MM.1S (cell line): ENCODE results near the gene STAG1.

Experiments
- DNase-seq: peaks from one replicate; pipeline ENCODE4 v3.0.0-alpha.2; 2015
- H2AFZ ChIP-seq: fragments of 300-600 bp; sonication (generic); 2 replicates; pipeline ENCODE4 v1.6.0; 2016; ENCODE audit warnings: antibody characterized with exemption, low read length
- H3F3A ChIP-seq: fragments of 300-600 bp; sonication (generic); 2 replicates; pipeline ENCODE4 v1.6.1; 2016; ENCODE audit warnings: mild to moderate bottlenecking, antibody characterized with exemption, low read length, moderate library complexity, mixed read lengths; ENCODE audit not compliant: insufficient read depth
- H3K27ac ChIP-seq: fragments of 300-600 bp; sonication (generic); 2 replicates; pipeline ENCODE4 v1.5.1; 2016; ENCODE audit warnings: mild to moderate bottlenecking, low read length
- H3K27me3 ChIP-seq: fragments of 300-600 bp; sonication (generic); replicated peaks from 2 replicates; pipeline ENCODE4 v1.6.0; 2016; ENCODE audit warnings: low read length; ENCODE audit not compliant: insufficient read depth
- H3K36me3 ChIP-seq: fragments of 300-600 bp; sonication (generic); replicated peaks from 2 replicates; pipeline ENCODE4 v1.6.1; 2016; ENCODE audit warnings: mild to moderate bottlenecking, low read length, mixed read lengths; ENCODE audit not compliant: insufficient read depth
- H3K4me1 ChIP-seq: fragments of 300-600 bp; sonication (generic); 2 replicates; pipeline ENCODE4 v1.6.1; 2016; ENCODE audit warnings: low read length, mixed read lengths
- H3K4me2 ChIP-seq: fragments of 300-600 bp; sonication (generic); 2 replicates; pipeline ENCODE4 v1.6.0; 2016; ENCODE audit warnings: low read depth, low read length
- H3K4me3 ChIP-seq: fragments of 300-600 bp; sonication (generic); 2 replicates; pipeline ENCODE4 v1.5.1; 2016; ENCODE audit warnings: low read length, mixed read lengths
- H3K79me2 ChIP-seq: fragments of 300-600 bp; sonication (generic); 2 replicates; pipeline ENCODE4 v1.6.1; 2016; ENCODE audit warnings: mixed run types, low read length, mixed read lengths
- H3K9ac ChIP-seq: fragments of 300-600 bp; sonication (generic); 2 replicates; pipeline ENCODE4 v1.6.1; 2016; ENCODE audit warnings: low read length, mixed read lengths
- H3K9me2 ChIP-seq: fragments of 300-600 bp; sonication (generic); replicated peaks from 2 replicates; pipeline ENCODE4 v1.6.1; 2016; ENCODE audit warnings: mild to moderate bottlenecking, low read length, mixed read lengths; ENCODE audit not compliant: insufficient read depth
- H3K9me3 ChIP-seq: fragments of 300-600 bp; sonication (generic); replicated peaks from 2 replicates; pipeline ENCODE4 v1.6.1; 2016; ENCODE audit warnings: mild to moderate bottlenecking, low read length, mixed read lengths; ENCODE audit not compliant: insufficient read depth
- H4K20me1 ChIP-seq: fragments of 300-600 bp; sonication (generic); 2 replicates; pipeline ENCODE4 v1.6.1; 2016; ENCODE audit warnings: mild to moderate bottlenecking, low read length, moderate library complexity, mixed read lengths; ENCODE audit not compliant: insufficient read depth
- EZH2 ChIP-seq: fragments of 300-600 bp; sonication (generic); optimal IDR thresholded peaks from 2 replicates; pipeline ENCODE3; 2017; ENCODE audit warnings: low read depth, mild to moderate bottlenecking, antibody characterized with exemption, low read length, mixed read lengths
- EZH2phosphoT487 ChIP-seq: fragments of 300-600 bp; sonication (generic); IDR thresholded peaks from 2 replicates; pipeline ENCODE4 v1.6.1; 2018; ENCODE audit warnings: antibody characterized with exemption, low read length
- TF ChIP-seq, protein P1 (sequence below): fragments of 300-600 bp; sonication (generic); IDR thresholded peaks from 2 replicates; pipeline ENCODE4 v1.5.1; 2016; ENCODE audit warnings: antibody characterized with exemption, low read length, mixed read lengths

The STAG1 gene

DNA sequence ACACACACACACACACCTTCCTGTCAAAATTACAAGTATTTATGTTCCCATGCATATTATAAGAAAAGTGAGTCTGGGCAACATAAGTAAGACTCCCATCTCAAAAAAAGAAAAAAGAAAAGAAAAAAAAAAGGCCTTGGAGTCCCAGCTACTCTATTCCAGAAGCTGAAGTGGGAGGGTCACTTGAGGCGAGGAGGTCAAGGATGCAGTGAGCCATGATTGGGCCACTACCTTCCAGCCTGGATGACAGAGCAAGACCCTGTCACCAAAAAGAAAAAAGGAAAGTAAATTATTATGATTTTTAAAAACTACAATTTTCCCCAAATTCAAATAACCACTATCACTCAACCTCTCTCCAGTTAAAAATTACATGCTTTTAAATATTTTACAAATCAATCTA lies 113.1 kb downstream of the STAG1 start:
- Histone ChIP-seq H4K20me1 (peaks cover 9% of the 10 kb centered on the region; the same call in 1 of the 2 replicates), H3K79me2 (peaks cover 98% of the 10 kb centered on the region), H3F3A (no peaks in the 10 kb centered on the region), H3K9ac (no peak overlapping the region), H3K36me3 (no peaks in the 10 kb centered on the region), H3K4me2 (no peak overlapping the region), H3K4me1 (no peaks in the 10 kb centered on the region), H2AFZ (no peak overlapping the region), H3K27me3 (no peaks in the 10 kb centered on the region), H3K27ac (no peak overlapping the region), H3K4me3 (no peak overlapping the region), H3K9me2 (no peaks in the 10 kb centered on the region), H3K9me3 (no peaks in the 10 kb centered on the region)
- no peak for TF ChIP-seq EZH2
- no peak for TF ChIP-seq EZH2phosphoT487
- DNase-seq: no peak

- Histone ChIP-seq H3K4me2 (no peak overlapping the region), H3F3A (no peaks in the 10 kb centered on the region)
- no peak for DNase-seq
Observed at GRCh38 chr3:136637176-136637575, 115.0 kb downstream of the STAG1 start.

DNA sequence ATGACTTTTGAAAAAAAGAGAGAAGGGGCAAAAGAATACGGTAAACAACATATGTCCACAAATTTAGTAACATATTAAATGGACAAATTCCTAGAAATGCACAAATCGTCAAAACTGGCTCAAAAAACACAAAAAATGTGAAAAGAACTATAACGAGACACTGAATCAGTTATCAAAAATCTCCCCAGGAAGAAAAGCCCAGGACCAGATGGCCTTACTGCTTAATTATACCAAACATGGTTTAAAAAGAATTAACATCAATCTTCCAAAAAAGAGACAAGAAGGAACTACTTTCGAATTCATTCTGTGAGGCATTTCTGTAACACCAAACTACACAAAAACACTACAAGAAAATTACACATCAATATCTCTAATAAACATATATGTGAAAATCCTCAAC lies 117.4 kb downstream of the STAG1 start:
- H3K79me2 ChIP-seq: peaks cover 96% of the 10 kb centered on the region
- no peaks in the 10 kb centered on the region for H3K27me3 ChIP-seq
- no peak overlapping the region for H3K4me2 ChIP-seq
- H3K9me3 ChIP-seq: no peaks in the 10 kb centered on the region
- no peaks in the 10 kb centered on the region for H3K9me2 ChIP-seq
- no peaks in the 10 kb centered on the region for H3K4me1 ChIP-seq
- no peak for TF ChIP-seq EZH2
- TF ChIP-seq EZH2phosphoT487: no peak
- TF ChIP-seq, protein P1, sequence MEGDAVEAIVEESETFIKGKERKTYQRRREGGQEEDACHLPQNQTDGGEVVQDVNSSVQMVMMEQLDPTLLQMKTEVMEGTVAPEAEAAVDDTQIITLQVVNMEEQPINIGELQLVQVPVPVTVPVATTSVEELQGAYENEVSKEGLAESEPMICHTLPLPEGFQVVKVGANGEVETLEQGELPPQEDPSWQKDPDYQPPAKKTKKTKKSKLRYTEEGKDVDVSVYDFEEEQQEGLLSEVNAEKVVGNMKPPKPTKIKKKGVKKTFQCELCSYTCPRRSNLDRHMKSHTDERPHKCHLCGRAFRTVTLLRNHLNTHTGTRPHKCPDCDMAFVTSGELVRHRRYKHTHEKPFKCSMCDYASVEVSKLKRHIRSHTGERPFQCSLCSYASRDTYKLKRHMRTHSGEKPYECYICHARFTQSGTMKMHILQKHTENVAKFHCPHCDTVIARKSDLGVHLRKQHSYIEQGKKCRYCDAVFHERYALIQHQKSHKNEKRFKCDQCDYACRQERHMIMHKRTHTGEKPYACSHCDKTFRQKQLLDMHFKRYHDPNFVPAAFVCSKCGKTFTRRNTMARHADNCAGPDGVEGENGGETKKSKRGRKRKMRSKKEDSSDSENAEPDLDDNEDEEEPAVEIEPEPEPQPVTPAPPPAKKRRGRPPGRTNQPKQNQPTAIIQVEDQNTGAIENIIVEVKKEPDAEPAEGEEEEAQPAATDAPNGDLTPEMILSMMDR: no peak
- H3K9ac ChIP-seq: no peak overlapping the region
- H2AFZ ChIP-seq: no peak overlapping the region
- peaks cover 9% of the 10 kb centered on the region; the same call in 1 of the 2 replicates for H4K20me1 ChIP-seq
- no peak for DNase-seq
- H3K36me3 ChIP-seq: 0 out of 2 replicates have a peak, but pooled peaks cover 3% of the 10 kb centered on the region
- H3F3A ChIP-seq: no peaks in the 10 kb centered on the region
- no peak overlapping the region for H3K4me3 ChIP-seq
- no peak overlapping the region for H3K27ac ChIP-seq

More at GRCh38 chr3:136637176-136637575, 115.0 kb downstream of the STAG1 start:
- H3K4me3 ChIP-seq: no peak overlapping the region
- no peak overlapping the region for H3K9ac ChIP-seq
- H3K36me3 ChIP-seq: no peaks in the 10 kb centered on the region
- H3K9me2 ChIP-seq: no peaks in the 10 kb centered on the region
- TF ChIP-seq EZH2phosphoT487: no peak
- TF ChIP-seq, protein P1: no peak
- no peak for TF ChIP-seq EZH2
- peaks cover 95% of the 10 kb centered on the region for H3K79me2 ChIP-seq
- peaks cover 9% of the 10 kb centered on the region; the same call in 1 of the 2 replicates for H4K20me1 ChIP-seq
- H3K9me3 ChIP-seq: no peaks in the 10 kb centered on the region
- no peak overlapping the region for H3K27ac ChIP-seq
- no peaks in the 10 kb centered on the region for H3K27me3 ChIP-seq
- H3K4me1 ChIP-seq: no peaks in the 10 kb centered on the region
- no peak overlapping the region for H2AFZ ChIP-seq

GRCh38 chr3:136632625-136633081 lies 119.5 kb downstream of the STAG1 start:
- no peak overlapping the region for H3K27ac ChIP-seq
- H3K9ac ChIP-seq: no peak overlapping the region
- TF ChIP-seq EZH2phosphoT487 (no peak), EZH2 (no peak)
- TF ChIP-seq, protein P1: no peak
- H3K36me3 ChIP-seq: 0 out of 2 replicates have a peak, but pooled peaks cover 3% of the 10 kb centered on the region
- DNase-seq: no peak
- H3K9me2 ChIP-seq: no peaks in the 10 kb centered on the region
- no peaks in the 10 kb centered on the region for H3F3A ChIP-seq
- no peaks in the 10 kb centered on the region for H3K27me3 ChIP-seq
- H3K4me1 ChIP-seq: no peaks in the 10 kb centered on the region
- no peak overlapping the region for H2AFZ ChIP-seq
- H3K9me3 ChIP-seq: no peaks in the 10 kb centered on the region
- H3K4me3 ChIP-seq: no peak overlapping the region
- peaks cover 6% of the 10 kb centered on the region; the same call in 1 of the 2 replicates for H4K20me1 ChIP-seq
- no peak overlapping the region for H3K4me2 ChIP-seq
- peaks cover 88% of the 10 kb centered on the region for H3K79me2 ChIP-seq
